Measurements from ENCODE around the gene MUC13.

The MUC13 gene

GRCh38 chr3:124888482-124889441, 45.8 kb downstream of the MUC13 start:
- DNase-seq (ENCODE audit: low read depth in 2 of 2), result no peak
- TF ChIP-seq, protein P1, sequence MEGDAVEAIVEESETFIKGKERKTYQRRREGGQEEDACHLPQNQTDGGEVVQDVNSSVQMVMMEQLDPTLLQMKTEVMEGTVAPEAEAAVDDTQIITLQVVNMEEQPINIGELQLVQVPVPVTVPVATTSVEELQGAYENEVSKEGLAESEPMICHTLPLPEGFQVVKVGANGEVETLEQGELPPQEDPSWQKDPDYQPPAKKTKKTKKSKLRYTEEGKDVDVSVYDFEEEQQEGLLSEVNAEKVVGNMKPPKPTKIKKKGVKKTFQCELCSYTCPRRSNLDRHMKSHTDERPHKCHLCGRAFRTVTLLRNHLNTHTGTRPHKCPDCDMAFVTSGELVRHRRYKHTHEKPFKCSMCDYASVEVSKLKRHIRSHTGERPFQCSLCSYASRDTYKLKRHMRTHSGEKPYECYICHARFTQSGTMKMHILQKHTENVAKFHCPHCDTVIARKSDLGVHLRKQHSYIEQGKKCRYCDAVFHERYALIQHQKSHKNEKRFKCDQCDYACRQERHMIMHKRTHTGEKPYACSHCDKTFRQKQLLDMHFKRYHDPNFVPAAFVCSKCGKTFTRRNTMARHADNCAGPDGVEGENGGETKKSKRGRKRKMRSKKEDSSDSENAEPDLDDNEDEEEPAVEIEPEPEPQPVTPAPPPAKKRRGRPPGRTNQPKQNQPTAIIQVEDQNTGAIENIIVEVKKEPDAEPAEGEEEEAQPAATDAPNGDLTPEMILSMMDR (IDR thresholded peaks at IDR 0.05; ENCODE audit: low read depth, low read length), result no peak
- H3K4me3 ChIP-seq (replicated peaks in 1 of 2; ENCODE audit: low read depth in 2 of 2, low read length in 2 of 2), result no peak overlapping the region

DNA sequence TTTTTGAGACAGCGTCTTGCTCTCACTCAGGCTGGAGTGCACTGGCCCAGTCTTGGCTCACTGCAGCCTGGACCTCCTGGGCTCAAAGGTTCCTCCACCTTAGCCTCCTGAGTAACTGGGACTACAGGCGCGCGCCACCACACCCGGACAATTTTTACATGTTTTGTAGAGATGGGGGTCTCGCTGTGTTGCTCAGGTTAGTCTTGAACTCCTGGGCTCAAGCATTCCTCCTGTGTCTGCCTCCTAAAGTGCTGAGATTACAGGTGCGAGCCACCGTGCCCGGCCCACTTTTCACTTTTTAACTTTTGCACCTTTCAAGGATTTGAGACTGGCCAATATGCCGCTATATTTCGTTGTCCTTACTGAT, 46.6 kb downstream of the MUC13 start:
- TF ChIP-seq, protein P1 (IDR thresholded peaks at IDR 0.05; ENCODE audit: low read depth, low read length), result no peak
- no peak for DNase-seq (ENCODE audit: low read depth in 2 of 2)
- peak overlapping the region; percentile 61 to 72 for H3K4me3 ChIP-seq (replicated peaks in 1 of 2; ENCODE audit: low read depth in 2 of 2, low read length in 2 of 2)

GRCh38 chr3:124887177-124887931, 47.2 kb downstream of the MUC13 start, which contains the start of gene ITGB5:
Gene ITGB5, minus strand, starts transcription at chr3:124887365. Its CDS starts 365 bp downstream, at chr3:124887000.
- DNase-seq (ENCODE audit: low read depth in 2 of 2), result peak; percentile 81 to 85
- peak within 1 kb of the TSS; percentile 67 to 72 for H3K4me3 ChIP-seq (replicated peaks in 1 of 2; ENCODE audit: low read depth in 2 of 2, low read length in 2 of 2)
- TF ChIP-seq, protein P1 (IDR thresholded peaks at IDR 0.05; ENCODE audit: low read depth, low read length), result no peak

DNA sequence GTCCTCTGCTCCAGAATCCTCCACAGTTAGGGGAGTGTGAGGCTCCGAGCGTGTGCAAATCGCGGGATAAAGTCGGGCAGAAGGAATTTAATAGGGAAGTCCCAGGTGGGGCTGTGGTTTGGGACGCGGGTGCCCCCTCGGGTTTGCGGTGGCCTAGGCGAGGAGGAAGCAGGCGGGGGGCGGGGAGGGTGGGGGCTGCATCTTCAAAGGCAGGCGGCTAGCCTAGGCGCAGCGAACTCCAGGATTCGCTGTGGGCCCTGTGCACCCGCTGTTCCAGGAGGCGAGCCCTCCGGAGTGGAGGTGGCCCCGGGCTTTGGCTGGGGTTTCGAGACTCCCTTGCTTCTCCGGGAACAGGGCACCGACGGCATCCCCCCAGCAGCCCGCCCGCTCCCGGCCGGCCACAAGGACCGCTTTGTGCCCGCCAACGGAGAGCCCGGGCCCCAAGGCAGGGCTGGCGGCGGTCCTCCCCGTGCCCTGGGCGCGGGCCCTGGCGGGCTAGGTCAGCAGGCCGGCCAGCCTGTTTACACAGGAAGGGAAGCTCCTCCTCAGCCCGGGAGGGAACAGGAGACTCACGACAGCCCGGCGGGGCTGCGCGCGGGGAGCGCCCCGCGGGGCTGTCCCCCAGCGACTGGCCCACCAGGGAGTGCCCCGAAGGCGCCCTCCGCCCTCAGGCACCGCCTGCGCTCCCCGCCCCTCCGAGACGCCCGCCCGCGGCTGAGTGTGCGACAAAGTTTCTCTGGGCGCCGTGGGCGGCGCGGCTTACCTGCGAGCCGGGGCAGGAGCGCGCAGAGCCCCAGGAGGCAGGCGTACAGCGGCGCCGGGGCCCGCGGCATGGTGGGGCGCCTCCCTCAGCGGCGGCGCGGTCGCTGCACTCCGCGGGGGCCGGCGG, 48.1 kb downstream of the MUC13 start:
- peak; percentile 54 to 57 for DNase-seq (ENCODE audit: low read depth in 2 of 2)
- TF ChIP-seq, protein P1 (IDR thresholded peaks at IDR 0.05; ENCODE audit: low read depth, low read length), result no peak
- peak overlapping the region; percentile 67 to 72 for H3K4me3 ChIP-seq (replicated peaks in 1 of 2; ENCODE audit: low read depth in 2 of 2, low read length in 2 of 2)

DNA sequence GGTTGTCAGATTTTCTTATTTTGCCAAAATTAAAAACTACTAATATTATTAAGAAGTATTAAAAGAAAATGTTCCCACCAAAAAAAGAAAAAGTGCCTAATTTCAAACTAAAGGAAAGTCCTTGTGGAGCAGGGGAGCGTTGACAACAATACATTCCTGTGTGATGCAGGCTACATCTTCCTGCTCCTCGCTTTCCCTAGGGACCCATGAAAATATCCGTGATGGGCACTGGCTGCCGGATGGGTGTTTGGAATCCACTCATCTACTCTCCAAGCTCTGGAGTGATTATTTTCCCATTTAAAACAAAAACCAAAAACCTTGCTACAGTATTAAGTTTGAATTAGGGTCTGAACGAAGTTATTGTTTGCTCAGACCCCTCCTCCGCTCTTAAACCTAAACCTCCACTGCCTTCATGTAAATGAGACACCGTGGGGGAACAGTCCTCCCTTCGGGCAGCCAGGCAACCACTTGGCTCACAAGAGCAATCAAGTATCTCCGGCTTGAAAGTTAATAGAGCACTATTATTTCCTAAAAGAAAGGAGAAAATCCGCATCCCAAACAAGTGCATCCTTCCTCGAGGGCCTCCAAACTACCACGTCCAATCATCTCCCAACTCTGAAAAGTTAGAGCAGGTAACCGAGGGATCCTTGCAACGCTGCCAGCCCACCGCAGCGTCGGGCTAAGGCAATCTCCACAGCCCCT, 48.9 kb downstream of the MUC13 start:
- TF ChIP-seq, protein P1 (IDR thresholded peaks at IDR 0.05; ENCODE audit: low read depth, low read length), result no peak
- H3K4me3 ChIP-seq (replicated peaks in 1 of 2; ENCODE audit: low read depth in 2 of 2, low read length in 2 of 2), result peak overlapping the region; percentile 67 to 72
- peak; percentile 35 to 72 for DNase-seq (ENCODE audit: low read depth in 2 of 2)
